Stimulated activated CD4-positive, alpha-beta T cell treated with anti-CD3 and anti-CD28 coated beads, Interleukin-12 subunit alpha, Interleukin-12 subunit beta, amount 100 ng/mL, for 4 hours (primary cell): ENCODE results near the gene NUMA1.

Experiments used
- DNase-seq: peaks from one replicate; pipeline ENCODE4 v3.0.0-alpha.2; 2020

The NUMA1 gene

GRCh38 chr11:72100009-72100408, 19.7 kb upstream of the NUMA1 start:
- DNase-seq = no peak

GRCh38 chr11:72098741-72099140, 18.4 kb upstream of the NUMA1 start:
- no peak for DNase-seq

DNA sequence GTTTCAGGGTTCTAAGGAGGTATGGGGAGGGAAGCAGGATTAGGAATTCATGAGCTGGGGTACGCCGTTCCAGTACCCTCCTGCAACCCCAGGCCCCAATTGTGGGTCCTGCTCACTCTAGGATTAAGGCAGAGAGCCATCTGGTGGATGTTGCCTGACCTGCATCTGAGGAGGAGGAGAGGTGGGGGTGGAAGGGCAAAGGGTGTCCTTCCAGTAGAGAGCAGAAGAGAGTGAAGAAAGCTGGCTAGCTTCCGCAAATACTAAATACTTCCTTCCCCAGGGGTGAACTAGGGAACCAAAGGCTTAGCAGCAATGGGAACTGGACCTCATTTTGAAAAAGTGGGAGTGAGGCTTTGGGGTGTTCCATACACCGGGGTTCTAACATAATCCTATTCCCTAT, 10.9 kb upstream of the NUMA1 start:
- DNase-seq = peak; percentile 60

DNA sequence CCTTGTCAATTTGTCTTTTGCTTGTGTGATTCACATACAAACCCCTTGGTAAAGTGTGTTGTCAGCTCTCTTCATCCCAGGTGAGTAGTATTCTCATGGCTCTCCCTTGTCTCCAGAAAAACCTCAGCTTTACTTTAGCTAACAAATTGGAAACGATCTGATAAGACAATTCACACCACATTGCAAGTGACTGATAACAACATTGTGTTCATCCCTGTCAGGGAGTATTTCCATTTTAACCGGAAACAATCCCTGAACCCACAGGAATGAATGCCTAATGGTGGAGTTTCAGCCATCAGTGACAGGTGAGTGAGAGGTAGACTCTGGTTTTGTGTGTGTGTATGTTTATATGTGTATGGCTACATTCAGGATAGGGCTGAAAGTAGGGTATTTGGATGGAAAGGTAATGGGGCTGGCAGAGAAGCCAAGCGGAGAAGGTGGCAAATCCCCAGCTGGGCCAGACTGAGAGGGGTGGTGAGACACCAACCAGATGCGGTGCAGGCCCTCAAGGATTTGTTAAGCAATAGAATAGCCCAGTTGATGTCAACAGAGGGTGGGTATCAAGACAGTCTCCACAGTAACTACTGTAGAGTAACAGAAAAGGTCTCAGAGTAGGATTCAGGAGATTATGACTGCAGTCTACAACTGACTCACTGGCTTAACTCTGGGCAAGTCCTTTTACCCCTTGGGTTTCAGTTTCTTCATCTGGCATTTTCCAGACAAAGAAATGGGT, 7.9 kb upstream of the NUMA1 start:
- no peak for DNase-seq

GRCh38 chr11:72085621-72086351, 5.4 kb upstream of the NUMA1 start:
- DNase-seq = no peak

GRCh38 chr11:72084965-72085364, 4.6 kb upstream of the NUMA1 start:
- no peak for DNase-seq

GRCh38 chr11:72084076-72084475, 3.7 kb upstream of the NUMA1 start:
- no peak for DNase-seq

DNA sequence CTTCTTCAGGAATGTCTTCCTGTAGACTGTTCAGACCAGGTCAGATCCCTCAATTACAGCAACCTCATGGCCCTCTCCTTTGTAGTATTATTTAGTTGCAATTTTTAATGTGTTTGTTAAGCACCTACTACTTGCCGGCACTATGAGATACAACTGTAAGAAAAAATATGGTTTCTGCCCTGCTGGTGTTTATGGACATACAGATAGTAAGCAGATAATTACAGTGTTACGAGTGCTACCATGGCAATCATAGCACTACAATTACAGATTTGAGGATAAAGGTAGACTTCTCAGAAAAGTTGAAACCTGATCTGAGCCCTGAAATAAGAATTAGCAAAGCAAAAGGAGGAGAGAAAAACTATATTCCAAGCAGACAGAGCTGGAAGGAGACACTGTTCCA, 3.1 kb upstream of the NUMA1 start:
- DNase-seq = no peak

DNA sequence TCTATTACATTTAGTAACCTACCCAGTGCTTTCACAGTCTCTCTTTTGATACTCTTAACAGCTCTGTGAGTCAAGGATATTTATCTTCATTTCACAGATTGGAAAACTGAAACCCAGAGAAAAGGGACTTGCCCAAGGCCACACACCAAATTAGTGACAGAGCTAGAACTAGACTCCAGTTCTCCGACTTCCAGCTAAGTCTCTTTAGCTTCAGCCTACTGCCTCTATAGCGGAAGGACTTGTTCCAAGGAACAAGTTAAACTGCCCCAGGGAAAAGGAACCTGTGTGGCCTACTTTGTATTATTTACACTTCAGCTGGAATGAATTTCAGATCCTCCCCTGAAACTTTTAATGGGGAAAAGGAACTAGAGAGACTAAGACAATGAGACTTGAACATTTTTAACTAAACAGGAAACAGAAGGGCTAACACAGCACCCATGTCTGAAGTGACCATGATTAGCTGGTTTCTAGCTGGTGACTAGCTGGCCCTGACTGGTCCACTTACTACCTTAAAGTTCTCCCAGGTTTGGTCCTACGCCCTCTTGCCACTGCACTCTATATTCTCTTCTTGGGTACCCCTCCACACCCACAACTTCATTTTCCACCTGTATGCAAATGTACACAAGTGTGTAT, 1.6 kb upstream of the NUMA1 start:
- DNase-seq = no peak

- DNase-seq = no peak
Observed at GRCh38 chr11:72081184-72081644, 872 bp upstream of the NUMA1 start.

GRCh38 chr11:72079819-72080325, 470 bp downstream of the NUMA1 start:
- no peak for DNase-seq

DNA sequence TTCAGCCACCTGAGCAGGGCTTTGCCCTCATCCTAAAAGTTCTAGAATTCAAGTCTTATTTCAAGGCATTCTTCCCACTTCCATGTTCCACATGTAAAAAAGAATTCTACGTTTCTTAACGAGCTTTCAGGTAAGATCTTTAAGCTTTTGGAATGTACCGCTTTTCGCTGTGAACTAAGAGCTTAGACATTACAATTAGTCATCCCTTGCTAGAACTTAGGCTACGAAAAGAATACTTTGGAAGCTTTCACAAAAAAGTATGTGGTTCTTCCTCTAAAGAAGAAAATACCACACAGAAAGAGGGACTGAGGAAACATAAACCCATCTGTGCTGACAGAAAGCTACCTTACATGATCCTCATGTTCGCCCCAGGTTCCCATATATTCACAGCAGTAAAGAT, 1.9 kb downstream of the NUMA1 start:
- DNase-seq = no peak

GRCh38 chr11:72075756-72076155, 4.6 kb downstream of the NUMA1 start:
- no peak for DNase-seq

DNA sequence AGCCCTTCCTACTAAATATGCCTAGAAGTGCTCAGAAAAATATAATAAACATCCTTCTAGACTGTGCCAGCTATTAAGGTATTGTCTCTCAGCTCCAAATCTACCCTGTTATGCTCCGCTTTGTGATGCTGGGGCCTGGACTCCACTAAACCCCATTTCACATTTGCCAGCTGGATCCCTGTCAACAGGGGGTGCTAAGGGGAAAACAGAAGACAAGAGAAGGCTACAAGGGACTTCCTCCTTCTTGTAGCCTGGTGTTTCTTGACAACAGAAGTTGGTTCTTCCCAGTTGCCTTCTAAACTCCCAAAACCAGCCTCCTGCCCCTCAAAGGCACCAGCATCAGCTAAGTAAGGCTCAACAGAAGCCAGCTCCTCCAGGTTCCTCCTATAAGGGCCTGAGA, 5.2 kb downstream of the NUMA1 start:
- DNase-seq = no peak

DNA sequence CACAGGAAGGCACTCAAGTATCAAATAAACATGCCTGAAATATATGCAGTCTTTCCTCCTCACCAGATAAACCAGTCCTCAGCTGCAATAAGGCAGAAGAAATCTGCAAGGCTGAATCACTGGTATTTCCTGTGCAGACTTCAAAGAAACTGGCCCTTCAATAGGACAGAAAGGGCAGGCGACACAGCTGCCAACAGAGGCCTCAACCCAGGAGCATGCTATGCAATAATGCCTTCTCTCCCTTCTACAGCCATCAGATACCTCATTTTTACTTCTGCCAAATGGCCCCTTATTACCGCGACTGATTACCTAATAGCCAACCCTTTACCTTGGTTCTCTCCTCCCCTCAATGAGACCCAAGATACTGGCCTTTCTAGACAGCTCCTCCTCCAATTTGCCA, 8.0 kb downstream of the NUMA1 start:
- no peak for DNase-seq

DNA sequence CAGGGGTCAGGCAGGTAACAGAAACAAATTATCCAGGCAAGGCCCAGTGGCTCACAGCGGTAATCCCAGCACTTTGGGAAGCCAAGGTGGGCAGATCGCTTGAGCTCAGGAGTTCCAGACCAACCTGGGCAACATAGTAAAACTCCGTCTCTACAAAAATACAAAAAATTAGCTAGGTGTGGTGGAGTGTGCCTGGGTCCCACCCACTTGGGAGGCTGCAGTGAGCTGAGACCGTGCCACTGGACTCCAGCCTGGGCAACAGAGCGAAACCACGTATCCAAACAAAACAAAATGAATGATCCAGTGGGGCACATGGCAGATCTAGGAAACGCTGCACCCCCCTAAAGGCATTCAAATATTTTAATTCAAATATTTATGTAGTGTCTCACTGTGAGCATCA, 9.9 kb downstream of the NUMA1 start:
- DNase-seq = no peak

DNA sequence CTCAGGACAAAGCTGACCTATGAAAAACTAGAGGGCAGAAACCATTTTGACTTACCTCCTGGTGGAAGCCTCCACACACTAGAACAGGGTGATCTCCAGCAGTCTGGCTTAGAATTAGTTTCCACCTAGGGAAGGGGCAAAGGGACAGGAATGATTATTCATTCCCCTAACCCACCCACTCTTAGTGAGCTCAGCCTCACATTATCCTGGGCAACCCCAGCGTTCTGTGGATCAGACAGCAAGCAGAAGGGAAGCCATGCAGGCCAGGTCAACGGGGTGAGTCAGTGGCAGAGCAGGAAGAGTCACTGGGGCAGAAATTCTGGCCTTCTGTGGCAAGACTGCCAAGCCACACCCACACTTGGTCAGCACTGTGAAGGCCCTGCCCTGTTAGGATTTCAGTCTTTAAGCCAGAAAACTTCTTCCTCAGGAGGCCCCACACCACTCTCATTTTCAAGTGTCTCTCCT, 10.5 kb downstream of the NUMA1 start:
- DNase-seq = no peak

DNA sequence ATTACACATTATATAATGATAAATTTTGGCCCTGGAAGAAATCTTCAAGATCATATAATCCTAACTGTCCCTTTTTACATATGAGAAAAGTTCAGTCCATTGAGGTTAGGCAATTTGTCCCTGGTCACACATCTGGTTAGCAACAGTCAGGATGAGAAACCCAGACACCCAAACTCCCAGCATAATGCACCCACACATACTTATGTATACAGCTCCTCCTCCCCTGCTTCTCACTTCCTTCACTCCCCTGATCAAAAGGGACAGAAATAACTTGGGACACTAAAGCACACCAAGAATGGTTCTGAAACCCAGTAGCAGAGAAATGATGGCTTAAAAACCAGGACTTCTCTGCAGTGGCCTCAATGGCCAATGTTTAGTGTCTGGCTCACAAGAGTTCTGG, 11.1 kb downstream of the NUMA1 start:
- DNase-seq = no peak

DNA sequence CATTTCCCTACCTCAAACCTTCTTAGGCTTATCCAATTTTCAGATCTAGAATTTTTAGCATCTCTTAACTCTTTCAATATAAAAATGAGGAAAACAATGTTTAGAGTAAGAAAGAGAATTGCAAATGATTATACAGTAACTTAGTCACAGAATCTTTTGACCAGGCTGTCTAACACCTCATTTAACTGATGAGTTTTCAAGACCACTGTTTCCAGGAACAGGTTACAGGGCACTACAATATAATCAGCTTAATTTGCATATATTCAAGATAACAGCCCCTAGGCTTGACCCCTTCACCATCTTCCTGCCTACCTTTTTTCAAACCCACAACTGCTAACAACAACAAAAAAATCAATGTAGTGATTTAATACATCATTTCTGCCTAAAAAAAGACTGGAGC, 12.7 kb downstream of the NUMA1 start:
- no peak for DNase-seq

DNA sequence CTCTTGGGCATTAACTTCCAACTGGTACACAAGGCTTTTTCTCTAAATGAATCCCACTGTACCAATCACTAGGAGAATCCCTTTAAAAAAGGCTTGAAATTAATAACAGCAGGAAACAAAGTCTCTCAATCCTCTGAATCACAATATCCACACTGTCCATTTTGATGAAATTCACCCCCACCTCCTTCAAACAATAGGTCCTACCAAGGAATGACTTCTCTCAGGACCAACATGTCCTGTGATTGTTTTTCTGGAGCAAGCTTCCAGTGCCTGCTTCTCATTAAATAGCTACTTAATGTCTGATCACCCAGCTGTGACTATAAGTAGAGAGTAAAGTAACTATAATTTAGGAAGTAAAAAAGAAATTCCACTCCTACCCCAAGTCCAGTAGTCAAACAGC, 13.1 kb downstream of the NUMA1 start:
- no peak for DNase-seq

DNA sequence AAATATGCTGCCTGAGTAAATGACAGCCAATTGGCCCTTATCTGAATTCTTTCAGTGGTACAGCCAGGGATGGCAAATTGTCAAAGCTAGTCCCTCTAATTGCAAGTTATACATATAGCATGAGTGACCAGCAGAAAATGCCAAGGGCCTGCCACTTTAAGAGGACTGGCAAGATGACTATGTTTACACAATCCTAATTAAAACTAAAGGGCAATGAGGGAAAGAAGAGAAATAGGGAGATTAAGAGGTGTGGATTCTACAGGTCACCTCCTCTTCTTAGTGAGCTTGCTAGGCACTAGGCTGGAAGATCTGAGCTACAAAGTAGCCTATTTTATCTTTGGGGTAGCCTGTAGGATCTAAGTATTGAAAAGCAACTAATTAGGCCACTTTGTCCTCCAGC, 13.5 kb downstream of the NUMA1 start:
- no peak for DNase-seq

DNA sequence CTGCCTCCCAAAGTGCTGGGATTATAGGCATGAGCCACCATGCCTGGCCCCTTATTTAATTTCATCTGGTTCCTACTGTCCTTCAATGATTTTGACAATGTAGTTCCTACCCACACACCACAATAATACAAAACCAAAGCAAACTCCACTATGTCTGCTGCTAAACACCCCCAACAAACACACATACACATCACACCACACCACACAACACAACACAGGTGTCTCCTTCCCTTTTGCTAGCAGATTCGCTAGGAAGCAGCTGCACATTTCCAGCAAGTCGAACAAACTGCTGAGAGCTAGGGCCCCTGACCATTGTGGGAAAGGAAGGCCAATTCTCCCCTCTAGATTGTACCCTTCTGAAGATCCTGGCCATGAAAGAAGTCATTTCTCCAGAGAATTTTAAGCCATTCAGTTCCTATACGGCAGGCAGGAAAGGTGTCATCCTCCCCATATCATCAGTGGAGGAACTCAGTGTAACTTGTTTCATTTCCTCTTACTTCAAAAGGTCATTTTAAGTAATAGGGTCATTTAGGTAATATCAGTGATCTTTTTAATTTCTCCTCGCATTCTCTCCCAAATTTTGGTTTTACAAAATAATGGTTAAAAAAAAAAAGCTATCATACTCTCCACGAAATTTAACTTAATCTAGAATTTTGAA, 18.5 kb downstream of the NUMA1 start:
- no peak for DNase-seq

DNA sequence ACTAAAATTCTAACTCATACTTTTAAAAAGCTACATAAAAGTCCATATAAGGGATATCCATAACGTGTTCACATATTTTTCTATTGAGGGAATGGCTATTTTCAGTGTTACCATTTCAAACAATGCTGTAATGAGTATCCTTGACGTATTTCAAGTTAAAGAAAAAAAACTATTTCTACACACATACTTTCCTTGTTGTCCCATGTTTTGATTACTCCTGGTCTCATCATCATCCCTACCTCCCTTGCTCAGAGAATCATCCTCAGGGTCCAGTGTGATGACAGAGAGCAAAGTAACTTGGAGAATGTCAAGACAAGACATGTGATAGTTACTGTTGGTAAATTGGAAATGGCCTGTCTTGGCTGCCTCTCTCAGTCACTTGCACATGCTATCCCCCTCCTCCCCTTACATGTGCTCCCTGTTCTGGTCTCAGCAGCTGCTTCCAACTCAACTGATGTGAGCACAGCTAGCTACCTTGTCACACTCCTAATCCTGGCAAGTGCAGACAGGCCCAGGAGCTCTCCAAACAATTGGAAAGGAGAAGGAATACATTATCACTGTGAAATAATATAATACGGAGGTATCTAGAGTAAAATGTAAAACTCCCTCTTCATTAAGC, 21.8 kb downstream of the NUMA1 start:
- DNase-seq = no peak
